NB4 (cell line): ENCODE results near the gene POLR3E.

Source experiments
- MYC ChIP-seq: IDR thresholded peaks from 2 replicates; pipeline ENCODE4 v1.6.1; 2011; ENCODE audit warnings: low read depth, low read length
- POLR2A ChIP-seq: IDR thresholded peaks from 2 replicates; pipeline ENCODE4 v1.6.1; 2011; ENCODE audit warnings: mild to moderate bottlenecking; ENCODE audit not compliant: insufficient read length; ENCODE audit errors: extremely low read depth
- TF ChIP-seq, protein P1 (sequence below): IDR thresholded peaks from one replicate; pipeline ENCODE4 v1.5.1; 2012; ENCODE audit warnings: low read depth, low read length
- TF ChIP-seq, protein P2 (sequence below): IDR thresholded peaks from 2 replicates; pipeline ENCODE4 v1.6.1; 2011; ENCODE audit warnings: low read depth, low read length

DNA sequence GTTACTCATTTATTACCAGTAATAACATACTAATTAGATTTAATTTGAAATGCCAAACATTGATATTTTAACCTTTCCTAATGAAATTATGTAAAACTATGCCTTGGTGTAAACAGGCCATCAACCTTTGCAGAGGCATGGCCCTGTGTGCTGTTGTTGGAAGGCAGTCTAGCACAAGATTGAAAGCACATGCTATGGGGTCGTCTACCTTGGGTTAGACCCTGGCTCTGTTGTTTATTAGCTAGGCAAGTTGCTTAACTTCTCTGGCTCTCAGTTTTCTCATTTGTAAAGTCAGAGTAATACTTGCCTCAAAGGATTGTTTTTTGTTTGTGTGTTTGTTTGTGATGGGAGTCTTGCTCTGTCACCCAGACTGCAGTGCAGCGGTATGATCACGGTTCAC is 86.6 kb downstream of the POLR3E start:
- TF ChIP-seq, protein P1, sequence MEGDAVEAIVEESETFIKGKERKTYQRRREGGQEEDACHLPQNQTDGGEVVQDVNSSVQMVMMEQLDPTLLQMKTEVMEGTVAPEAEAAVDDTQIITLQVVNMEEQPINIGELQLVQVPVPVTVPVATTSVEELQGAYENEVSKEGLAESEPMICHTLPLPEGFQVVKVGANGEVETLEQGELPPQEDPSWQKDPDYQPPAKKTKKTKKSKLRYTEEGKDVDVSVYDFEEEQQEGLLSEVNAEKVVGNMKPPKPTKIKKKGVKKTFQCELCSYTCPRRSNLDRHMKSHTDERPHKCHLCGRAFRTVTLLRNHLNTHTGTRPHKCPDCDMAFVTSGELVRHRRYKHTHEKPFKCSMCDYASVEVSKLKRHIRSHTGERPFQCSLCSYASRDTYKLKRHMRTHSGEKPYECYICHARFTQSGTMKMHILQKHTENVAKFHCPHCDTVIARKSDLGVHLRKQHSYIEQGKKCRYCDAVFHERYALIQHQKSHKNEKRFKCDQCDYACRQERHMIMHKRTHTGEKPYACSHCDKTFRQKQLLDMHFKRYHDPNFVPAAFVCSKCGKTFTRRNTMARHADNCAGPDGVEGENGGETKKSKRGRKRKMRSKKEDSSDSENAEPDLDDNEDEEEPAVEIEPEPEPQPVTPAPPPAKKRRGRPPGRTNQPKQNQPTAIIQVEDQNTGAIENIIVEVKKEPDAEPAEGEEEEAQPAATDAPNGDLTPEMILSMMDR = no peak
- TF ChIP-seq POLR2A = no peak
- TF ChIP-seq MYC = no peak
- TF ChIP-seq, protein P2, sequence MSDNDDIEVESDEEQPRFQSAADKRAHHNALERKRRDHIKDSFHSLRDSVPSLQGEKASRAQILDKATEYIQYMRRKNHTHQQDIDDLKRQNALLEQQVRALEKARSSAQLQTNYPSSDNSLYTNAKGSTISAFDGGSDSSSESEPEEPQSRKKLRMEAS = no peak
